Endothelial cell (in vitro differentiated cells): ENCODE measurements around the gene NUMBL. TPM values are rescaled to one million over a fixed set of nuclear protein-coding genes. Genes with fewer than 3 reads are reported as not detected.

Experiments used
- DNase-seq: peaks from one replicate; pipeline ENCODE4 v3.0.0; 2021; ENCODE audit warnings: low spot score
- H3K27ac Mint-ChIP-seq: one replicate; pipeline ENCODE4 v1.8.0; 2021; ENCODE audit warnings: mixed read lengths, inconsistent platforms; ENCODE audit not compliant: unreplicated experiment
- H3K27me3 Mint-ChIP-seq: one replicate; pipeline ENCODE4 v1.8.0; 2021; ENCODE audit warnings: mild to moderate bottlenecking, moderate library complexity, mixed read lengths, inconsistent platforms; ENCODE audit not compliant: unreplicated experiment
- H3K36me3 Mint-ChIP-seq: one replicate; pipeline ENCODE4 v1.8.0; 2021; ENCODE audit warnings: mild to moderate bottlenecking, low read depth, mixed read lengths, inconsistent platforms; ENCODE audit not compliant: unreplicated experiment
- H3K4me1 Mint-ChIP-seq: one replicate; pipeline ENCODE4 v1.8.0; 2021; ENCODE audit warnings: mild to moderate bottlenecking, mixed read lengths, inconsistent platforms; ENCODE audit not compliant: unreplicated experiment
- H3K4me3 Mint-ChIP-seq: one replicate; pipeline ENCODE4 v1.8.0; 2021; ENCODE audit warnings: mild to moderate bottlenecking, mixed read lengths, inconsistent platforms; ENCODE audit not compliant: unreplicated experiment
- H3K9me3 Mint-ChIP-seq: one replicate; pipeline ENCODE4 v1.8.0; 2021; ENCODE audit warnings: mixed read lengths, inconsistent platforms; ENCODE audit not compliant: unreplicated experiment
- total RNA-seq: library from RNA; stranded (reverse); fragmentation: NEBNext Ultra II Directional; extraction: Animal tissue kit (Norgen Biotek cat#: 25700); gene quantifications from one replicate; pipeline ENCODE4 v1.2.1, GENCODE V29; 2021; ENCODE audit not compliant: unreplicated experiment
- TF ChIP-seq, protein P1 (sequence below): fragments of 200-600 bp; sonication (generic); IDR thresholded peaks from one replicate; pipeline ENCODE4 v1.5.0; 2021; ENCODE audit warnings: antibody characterized with exemption; ENCODE audit not compliant: unreplicated experiment

NUMBL gene
- total RNA-seq, 1 donor from 2014 or later: 10.0 TPM

DNA sequence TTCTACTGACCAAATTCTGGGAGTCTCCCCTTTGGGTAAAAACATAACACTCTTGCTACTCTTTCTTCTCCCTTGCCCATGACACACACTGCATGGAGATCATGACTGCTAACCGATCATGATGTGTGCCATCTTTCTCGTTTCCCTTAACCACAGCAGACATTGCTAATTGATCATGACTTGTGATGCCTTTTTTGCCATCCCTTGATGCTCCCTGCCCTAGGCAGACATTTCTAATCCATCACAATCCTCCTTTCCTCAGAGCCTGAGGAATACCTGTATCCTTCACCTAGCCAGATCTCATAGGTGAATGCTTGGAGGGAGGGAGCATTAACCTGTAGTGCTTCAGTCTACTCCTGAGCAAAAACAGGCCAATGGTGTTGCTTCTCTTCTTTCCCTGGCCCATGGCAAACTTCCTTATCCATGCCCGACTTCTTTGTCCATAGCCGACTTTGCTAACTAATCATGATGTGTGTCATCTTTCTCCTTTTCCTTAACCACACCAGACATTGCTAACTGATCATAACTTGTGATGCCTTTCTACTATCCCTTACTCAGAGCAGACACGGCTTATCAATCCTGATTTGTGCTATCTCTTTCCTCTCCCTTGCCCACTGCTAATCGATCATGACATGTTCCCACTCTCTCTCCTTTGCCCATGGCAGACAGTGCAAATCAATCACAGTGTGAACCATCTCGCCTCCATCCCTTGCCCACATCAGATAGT lies 17.7 kb downstream of the NUMBL start:
- Mint-ChIP-seq H3K36me3 (peaks cover 22% of the 10 kb centered on the region), H3K4me1 (no peaks in the 10 kb centered on the region), H3K27ac (no peak overlapping the region), H3K4me3 (no peak overlapping the region), H3K9me3 (no peaks in the 10 kb centered on the region), H3K27me3 (no peaks in the 10 kb centered on the region)
- TF ChIP-seq, protein P1, sequence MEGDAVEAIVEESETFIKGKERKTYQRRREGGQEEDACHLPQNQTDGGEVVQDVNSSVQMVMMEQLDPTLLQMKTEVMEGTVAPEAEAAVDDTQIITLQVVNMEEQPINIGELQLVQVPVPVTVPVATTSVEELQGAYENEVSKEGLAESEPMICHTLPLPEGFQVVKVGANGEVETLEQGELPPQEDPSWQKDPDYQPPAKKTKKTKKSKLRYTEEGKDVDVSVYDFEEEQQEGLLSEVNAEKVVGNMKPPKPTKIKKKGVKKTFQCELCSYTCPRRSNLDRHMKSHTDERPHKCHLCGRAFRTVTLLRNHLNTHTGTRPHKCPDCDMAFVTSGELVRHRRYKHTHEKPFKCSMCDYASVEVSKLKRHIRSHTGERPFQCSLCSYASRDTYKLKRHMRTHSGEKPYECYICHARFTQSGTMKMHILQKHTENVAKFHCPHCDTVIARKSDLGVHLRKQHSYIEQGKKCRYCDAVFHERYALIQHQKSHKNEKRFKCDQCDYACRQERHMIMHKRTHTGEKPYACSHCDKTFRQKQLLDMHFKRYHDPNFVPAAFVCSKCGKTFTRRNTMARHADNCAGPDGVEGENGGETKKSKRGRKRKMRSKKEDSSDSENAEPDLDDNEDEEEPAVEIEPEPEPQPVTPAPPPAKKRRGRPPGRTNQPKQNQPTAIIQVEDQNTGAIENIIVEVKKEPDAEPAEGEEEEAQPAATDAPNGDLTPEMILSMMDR: no peak
- DNase-seq: no peak

DNA sequence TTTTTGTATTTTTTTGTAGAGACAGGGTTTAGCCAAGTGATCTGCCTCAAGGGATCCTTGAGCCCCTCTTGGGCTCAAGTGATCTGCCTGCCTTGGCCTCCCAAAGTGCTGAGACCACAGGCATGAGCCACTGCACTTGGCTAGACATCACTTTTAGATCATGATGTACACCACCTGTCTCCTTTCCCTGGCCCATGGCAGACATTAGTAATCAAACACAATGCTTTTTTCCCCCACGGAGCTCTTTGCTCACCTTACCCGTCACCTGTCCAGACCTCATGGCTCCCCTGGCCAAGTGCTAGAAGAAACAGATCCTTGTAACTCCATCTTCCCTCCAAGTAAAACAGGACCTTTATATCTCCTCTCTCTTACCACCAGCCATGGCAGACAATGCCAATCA lies 18.4 kb downstream of the NUMBL start:
- H3K4me1 Mint-ChIP-seq: no peaks in the 10 kb centered on the region
- no peak overlapping the region for H3K4me3 Mint-ChIP-seq
- no peak for DNase-seq
- TF ChIP-seq, protein P1: no peak
- H3K27me3 Mint-ChIP-seq: no peaks in the 10 kb centered on the region
- no peaks in the 10 kb centered on the region for H3K9me3 Mint-ChIP-seq
- no peak overlapping the region for H3K27ac Mint-ChIP-seq
- peaks cover 22% of the 10 kb centered on the region for H3K36me3 Mint-ChIP-seq

DNA sequence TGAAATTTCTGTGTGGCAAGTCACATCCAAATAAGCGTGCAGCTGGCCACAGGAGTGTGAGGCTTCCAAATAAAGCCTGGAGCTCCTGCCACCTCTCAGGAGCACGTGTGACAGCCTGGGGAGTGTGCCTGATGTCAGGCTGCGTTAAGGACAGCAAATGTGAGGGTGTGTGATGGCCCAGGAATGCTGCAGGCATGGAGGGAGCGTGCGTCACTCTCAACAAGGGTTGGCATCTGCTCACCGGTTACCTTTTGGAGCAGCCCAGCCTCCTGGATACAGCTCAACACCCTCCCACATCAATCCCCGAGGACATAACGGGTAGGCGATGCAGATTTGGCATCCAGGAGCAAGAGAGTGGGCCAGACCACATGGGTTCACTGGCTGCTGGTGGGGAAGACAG lies 19.0 kb downstream of the NUMBL start:
- Mint-ChIP-seq H3K4me3 (peak overlapping the region; percentile 38), H3K27ac (no peak overlapping the region), H3K36me3 (peaks cover 22% of the 10 kb centered on the region), H3K27me3 (peaks cover 3% of the 10 kb centered on the region), H3K4me1 (no peaks in the 10 kb centered on the region), H3K9me3 (no peaks in the 10 kb centered on the region)
- TF ChIP-seq, protein P1: no peak
- DNase-seq: no peak

DNA sequence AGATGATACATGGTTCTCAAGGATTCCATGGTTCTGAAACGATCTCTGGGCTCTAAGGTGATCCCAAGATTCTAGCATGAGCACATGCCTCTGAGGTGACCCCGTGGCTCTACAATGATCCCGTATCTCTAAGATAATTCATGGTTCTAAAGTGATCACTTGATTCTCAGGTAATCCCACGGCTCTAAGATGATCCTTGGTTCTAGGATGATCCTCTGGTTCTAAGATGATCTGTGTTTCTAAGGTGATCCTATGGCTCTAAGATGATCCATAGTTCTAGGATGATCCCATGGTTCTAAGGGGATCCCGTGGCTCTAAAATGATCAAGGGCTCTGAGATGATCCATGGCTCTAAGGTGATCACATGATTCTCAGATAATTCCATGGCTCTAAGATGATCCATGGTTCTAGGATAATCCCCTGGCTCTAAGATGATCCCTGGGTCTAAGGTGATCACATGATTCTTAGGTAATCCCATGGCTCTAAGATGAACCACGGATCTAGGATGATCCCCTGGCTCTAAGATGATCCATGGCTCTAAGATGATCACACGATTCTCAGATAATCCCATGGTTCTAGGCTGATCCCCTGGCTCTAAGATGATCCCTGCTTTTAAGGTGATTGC lies 21.3 kb downstream of the NUMBL start:
- Mint-ChIP-seq H3K4me1 (no peaks in the 10 kb centered on the region), H3K4me3 (no peak overlapping the region), H3K27me3 (peaks cover 6% of the 10 kb centered on the region), H3K27ac (no peak overlapping the region), H3K36me3 (peaks cover 22% of the 10 kb centered on the region), H3K9me3 (no peaks in the 10 kb centered on the region)
- DNase-seq: no peak
- TF ChIP-seq, protein P1: no peak

DNA sequence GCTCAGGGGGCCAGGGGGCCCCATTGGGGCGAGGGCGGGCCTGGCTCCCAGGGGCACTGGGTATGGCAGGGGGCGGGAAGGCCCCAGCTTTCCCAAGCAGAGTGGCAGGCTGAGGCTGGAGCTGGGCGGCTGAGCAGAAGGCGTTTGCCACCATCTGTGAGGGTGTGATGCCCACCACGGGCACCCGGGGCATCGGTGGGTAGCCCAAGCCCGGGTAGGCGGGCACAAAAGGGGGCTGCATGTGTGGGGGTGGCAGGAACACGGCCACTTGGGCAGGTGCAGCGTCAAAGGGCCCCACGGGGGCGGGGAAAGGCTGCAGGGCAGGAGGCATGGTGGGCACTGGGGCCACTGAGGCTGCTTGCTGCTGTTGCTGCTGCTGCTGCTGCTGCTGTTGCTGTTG lies 22.8 kb downstream of the NUMBL start:
- no peak overlapping the region for H3K4me3 Mint-ChIP-seq
- H3K27ac Mint-ChIP-seq: no peak overlapping the region
- H3K4me1 Mint-ChIP-seq: no peaks in the 10 kb centered on the region
- no peak for DNase-seq
- no peaks in the 10 kb centered on the region for H3K9me3 Mint-ChIP-seq
- TF ChIP-seq, protein P1: no peak
- H3K36me3 Mint-ChIP-seq: peaks cover 22% of the 10 kb centered on the region
- H3K27me3 Mint-ChIP-seq: peaks cover 6% of the 10 kb centered on the region
